H9 (cell line): ENCODE results near the gene HSPA2. TPM values are rescaled to one million over a fixed set of nuclear protein-coding genes. Genes with fewer than 3 reads are reported as not detected.

Source experiments
- DNase-seq: peaks from one replicate; pipeline ENCODE4 v3.0.0-alpha.2; 2017
- H2AFZ ChIP-seq: one replicate; pipeline ENCODE4 v1.6.1; 2013; ENCODE audit warnings: mild to moderate bottlenecking, low read length, control low read depth, moderate library complexity
- H2AK5ac ChIP-seq: 2 replicates; pipeline ENCODE4 v1.6.1; 2013; ENCODE audit warnings: low read length, control low read depth, mixed read lengths; ENCODE audit not compliant: insufficient read length
- H2BK120ac ChIP-seq: one replicate; pipeline ENCODE4 v1.6.1; 2013; ENCODE audit warnings: low read depth, mild to moderate bottlenecking, low read length, control low read depth, inconsistent platforms; ENCODE audit not compliant: poor library complexity, severe bottlenecking
- H2BK12ac ChIP-seq: 2 replicates; pipeline ENCODE4 v1.6.1; 2013; ENCODE audit warnings: low read length, control low read depth, mixed read lengths, low read depth; ENCODE audit not compliant: insufficient read length
- H2BK15ac ChIP-seq: 2 replicates; pipeline ENCODE4 v1.6.1; 2013; ENCODE audit warnings: low read depth, low read length, control low read depth
- H2BK20ac ChIP-seq: one replicate; pipeline ENCODE4 v1.6.1; 2013; ENCODE audit warnings: low read depth, mild to moderate bottlenecking, low read length, control low read depth, inconsistent platforms; ENCODE audit not compliant: poor library complexity, severe bottlenecking
- H2BK5ac ChIP-seq: 2 replicates; pipeline ENCODE4 v1.6.1; 2013; ENCODE audit warnings: low read length, control low read depth, mixed read lengths; ENCODE audit not compliant: insufficient read length
- H3K14ac ChIP-seq: 2 replicates; pipeline ENCODE4 v1.6.1; 2013; ENCODE audit warnings: low read length, control low read depth; ENCODE audit not compliant: insufficient read depth
- H3K18ac ChIP-seq: 2 replicates; pipeline ENCODE4 v1.6.1; 2013; ENCODE audit warnings: low read depth, mild to moderate bottlenecking, mixed read lengths, low read length, control low read depth; ENCODE audit not compliant: insufficient read length
- H3K23ac ChIP-seq: 2 replicates; pipeline ENCODE4 v1.6.1; 2013; ENCODE audit warnings: low read length, control low read depth, mixed read lengths, low read depth; ENCODE audit not compliant: insufficient read length
- H3K23me2 ChIP-seq: 2 replicates; pipeline ENCODE4 v1.6.1; 2013; ENCODE audit warnings: low read depth, mild to moderate bottlenecking, mixed read lengths, low read length, control low read depth; ENCODE audit not compliant: insufficient read length, poor library complexity, severe bottlenecking
- H3K27ac ChIP-seq: 2 replicates; pipeline ENCODE4 v1.5.1; 2013; ENCODE audit warnings: low read length, control low read depth, mixed read lengths, low read depth; ENCODE audit not compliant: insufficient read length
- H3K27me3 ChIP-seq: 2 replicates; pipeline ENCODE4 v1.6.1; 2013; ENCODE audit warnings: low read length, control low read depth, inconsistent platforms; ENCODE audit not compliant: insufficient read depth
- H3K4ac ChIP-seq: 2 replicates; pipeline ENCODE4 v1.6.1; 2013; ENCODE audit warnings: low read depth, mild to moderate bottlenecking, control low read depth, inconsistent platforms, low read length, moderate library complexity
- H3K4me1 ChIP-seq: 2 replicates; pipeline ENCODE4 v1.6.1; 2013; ENCODE audit warnings: low read length, control low read depth, inconsistent platforms; ENCODE audit not compliant: insufficient read depth
- H3K4me2 ChIP-seq: 2 replicates; pipeline ENCODE4 v1.6.1; 2013; ENCODE audit warnings: low read length, control low read depth, mixed read lengths; ENCODE audit not compliant: insufficient read length, insufficient read depth
- H3K56ac ChIP-seq: 2 replicates; pipeline ENCODE4 v1.6.1; 2013; ENCODE audit warnings: low read depth, mild to moderate bottlenecking, mixed read lengths, low read length, control low read depth; ENCODE audit not compliant: insufficient read length
- H3K79me1 ChIP-seq: 2 replicates; pipeline ENCODE4 v1.6.1; 2013; ENCODE audit warnings: low read depth, mild to moderate bottlenecking, moderate library complexity, low read length, control low read depth, inconsistent platforms; ENCODE audit not compliant: insufficient read depth, poor library complexity, severe bottlenecking
- H3K79me2 ChIP-seq: 2 replicates; pipeline ENCODE4 v1.6.1; 2013; ENCODE audit warnings: low read length, control low read depth, inconsistent platforms; ENCODE audit not compliant: insufficient read depth
- H3K9ac ChIP-seq: 2 replicates; pipeline ENCODE4 v1.6.1; 2013; ENCODE audit warnings: low read length, control low read depth, mixed read lengths; ENCODE audit not compliant: insufficient read length; ENCODE audit errors: extremely low read depth
- H3K9me3 ChIP-seq: one replicate; pipeline ENCODE4 v1.6.1; 2013; ENCODE audit warnings: low read depth, low read length, inconsistent platforms; ENCODE audit not compliant: control insufficient read depth
- H3T11ph ChIP-seq: one replicate; pipeline ENCODE4 v1.6.1; 2013; ENCODE audit warnings: mild to moderate bottlenecking, low read length, control low read depth, inconsistent platforms
- H4K20me1 ChIP-seq: one replicate; pipeline ENCODE4 v1.6.1; 2013; ENCODE audit not compliant: control insufficient read depth, insufficient read length, insufficient read depth
- H4K5ac ChIP-seq: 2 replicates; pipeline ENCODE4 v1.6.1; 2013; ENCODE audit warnings: low read depth, mild to moderate bottlenecking, mixed read lengths, low read length, control low read depth; ENCODE audit not compliant: insufficient read length
- H4K8ac ChIP-seq: replicated peaks from 2 replicates; pipeline ENCODE4 v1.6.1; 2013; ENCODE audit warnings: low read length, control low read depth, mixed read lengths, low read depth; ENCODE audit not compliant: insufficient read length
- H4K91ac ChIP-seq: 2 replicates; pipeline ENCODE4 v1.6.1; 2013; ENCODE audit warnings: low read depth, mild to moderate bottlenecking, moderate library complexity, mixed read lengths, low read length, control low read depth; ENCODE audit not compliant: insufficient read length
- H3K27ac Mint-ChIP-seq, 3 experiments: 2 replicates in 2 of 3; 3 replicates in 1 of 3; pipeline ENCODE4 v1.8.0; 2020 to 2021; ENCODE audit warnings: mixed read lengths in 3 of 3, mild to moderate bottlenecking in 1 of 3, moderate library complexity in 1 of 3
- H3K27me3 Mint-ChIP-seq: 2 replicates; pipeline ENCODE4 v1.8.0; 2021; ENCODE audit warnings: low read depth, mild to moderate bottlenecking, moderate library complexity, mixed read lengths
- H3K36me3 Mint-ChIP-seq, 3 experiments: 2 replicates in 2 of 3; 3 replicates in 1 of 3; pipeline ENCODE4 v1.8.0; 2020 to 2021; ENCODE audit warnings: low read depth in 3 of 3, mixed read lengths in 3 of 3; ENCODE audit not compliant: insufficient read depth in 1 of 3
- H3K4me1 Mint-ChIP-seq, 2 experiments: 2 replicates each; pipeline ENCODE4 v1.8.0; 2020; ENCODE audit warnings: mixed read lengths in 2 of 2
- H3K4me3 Mint-ChIP-seq, 2 experiments: 2 replicates in 1 of 2; 3 replicates in 1 of 2; pipeline ENCODE4 v1.8.0; 2020 to 2021; ENCODE audit warnings: mild to moderate bottlenecking in 2 of 2, mixed read lengths in 2 of 2, moderate library complexity in 1 of 2
- H3K9me3 Mint-ChIP-seq, 2 experiments: 2 replicates in 1 of 2; 3 replicates in 1 of 2; pipeline ENCODE4 v1.8.0; 2020; ENCODE audit warnings: mild to moderate bottlenecking in 2 of 2, mixed read lengths in 2 of 2, moderate library complexity in 1 of 2
- CTCF ChIP-seq: fragments of 200-600 bp; sonication (generic); conservative IDR thresholded peaks from 3 replicates; pipeline ENCODE4 v1.8.0; 2021; ENCODE audit warnings: antibody characterized with exemption, mild to moderate bottlenecking
- WGBS: extraction: QIAGEN DNeasy Blood & Tissue Kit; methylation state at CpG from one replicate; pipeline ENCODE4 v1.1.7; 2013; ENCODE audit warnings: missing lambda C conversion rate, low lambda C conversion rate, mixed read lengths; ENCODE audit not compliant: insufficient read length; ENCODE audit errors: extremely low coverage; 5-methylcytosine and 5-hydroxymethylcytosine counted together
- total RNA-seq: library from RNA; stranded (reverse); gene quantifications from 2 replicates; pipeline ENCODE4 v1.2.1, GENCODE V29; 2021

HSPA2 gene
- total RNA-seq, 1 experiment from 2014 or later, result 25.8 TPM

DNA sequence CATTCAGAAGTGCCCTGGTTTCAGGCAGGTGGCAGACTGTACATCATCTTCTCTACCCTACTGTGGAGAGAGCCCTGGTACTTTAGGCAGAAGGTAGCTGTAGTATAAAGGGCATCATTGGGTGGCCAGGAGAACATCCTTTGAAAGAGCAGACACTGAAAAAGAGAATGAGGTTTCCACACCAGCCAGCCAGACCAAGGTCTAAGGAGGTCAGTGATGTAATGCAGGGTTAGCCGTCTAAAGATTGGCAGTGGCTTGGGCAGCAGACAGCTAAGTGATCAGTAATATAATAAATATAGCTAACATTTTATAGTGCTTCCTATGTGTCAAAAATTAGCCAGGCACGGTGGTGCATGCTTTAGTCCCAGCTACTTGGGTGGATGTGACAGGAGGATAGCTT is 48.9 kb upstream of the HSPA2 start:
- no peaks in the 10 kb centered on the region for H4K20me1 ChIP-seq
- no peak overlapping the region for H2BK5ac ChIP-seq
- no peak overlapping the region for H4K91ac ChIP-seq
- H3K4me1 Mint-ChIP-seq, result no peaks in the 10 kb centered on the region
- no peak overlapping the region for H3K56ac ChIP-seq
- no peaks in the 10 kb centered on the region for H3K4me1 ChIP-seq
- H2AK5ac ChIP-seq, result no peak overlapping the region
- no peaks in the 10 kb centered on the region for H3K9me3 Mint-ChIP-seq
- H4K8ac ChIP-seq, result no peak overlapping the region
- no peak overlapping the region for H3K23ac ChIP-seq
- H3K4me3 Mint-ChIP-seq, result no peak overlapping the region
- H2BK15ac ChIP-seq, result no peak overlapping the region
- H3K79me2 ChIP-seq, result no peaks in the 10 kb centered on the region
- no peak overlapping the region for H2BK12ac ChIP-seq
- WGBS, result no CpG with 5 or more reads among the region's 2 CpGs
- peaks cover 6% of the 10 kb centered on the region for H3K79me1 ChIP-seq
- H3K18ac ChIP-seq, result no peak overlapping the region
- peaks cover 9 to 35% (median 22%) of the 10 kb centered on the region in 3 experiments; a peak in 6 of 7 replicates for H3K36me3 Mint-ChIP-seq
- TF ChIP-seq CTCF, result no peak
- H3K9ac ChIP-seq, result no peak overlapping the region
- no peak overlapping the region for H3T11ph ChIP-seq
- no peak overlapping the region for H2BK20ac ChIP-seq
- no peak overlapping the region for H4K5ac ChIP-seq
- H3K27me3 ChIP-seq, result no peaks in the 10 kb centered on the region
- no peak overlapping the region for H3K27ac ChIP-seq
- H3K27ac Mint-ChIP-seq, result 0 out of 7 replicates have a peak overlapping the region, but pooled peaks of 1 of the 3 experiments have one; percentile 3
- no peak overlapping the region for H3K14ac ChIP-seq
- no peaks in the 10 kb centered on the region for H3K23me2 ChIP-seq
- H3K4me2 ChIP-seq, result no peak overlapping the region
- no peak overlapping the region for H2BK120ac ChIP-seq
- DNase-seq, result no peak
- no peak overlapping the region for H2AFZ ChIP-seq
- no peak overlapping the region for H3K4ac ChIP-seq
- H3K9me3 ChIP-seq, result no peaks in the 10 kb centered on the region
- H3K27me3 Mint-ChIP-seq, result no peaks in the 10 kb centered on the region
